MM.1S (cell line): ENCODE data around the gene ODC1.

ENCODE experiments used
- CTCF ChIP-seq: fragments of 300-600 bp; sonication (generic); IDR thresholded peaks from 2 replicates; pipeline ENCODE4 v1.5.1; 2016; ENCODE audit warnings: antibody characterized with exemption, low read length, mixed read lengths
- EZH2 ChIP-seq: fragments of 300-600 bp; sonication (generic); optimal IDR thresholded peaks from 2 replicates; pipeline ENCODE3; 2017; ENCODE audit warnings: low read depth, mild to moderate bottlenecking, antibody characterized with exemption, low read length, mixed read lengths
- EZH2phosphoT487 ChIP-seq: fragments of 300-600 bp; sonication (generic); IDR thresholded peaks from 2 replicates; pipeline ENCODE4 v1.6.1; 2018; ENCODE audit warnings: antibody characterized with exemption, low read length

GRCh38 chr2:10417551-10418335 is 30.4 kb downstream of the ODC1 start:
- no peak for TF ChIP-seq EZH2
- TF ChIP-seq CTCF, result no peak
- no peak for TF ChIP-seq EZH2phosphoT487
